ENCODE measurements around the gene TMEM250.
"Not testable (repeated sequence)": the region's sequence is repeated elsewhere in the genome, so short reads cannot be mapped to it uniquely, and the experiment has no call there.

- not testable (repeated sequence) for TF ChIP-seq SP1 (IDR thresholded peaks at IDR 0.05); SUZ12 (IDR thresholded peaks at IDR 0.05); CTBP1 (IDR thresholded peaks at IDR 0.05; ENCODE audit: borderline replicate concordance); FOXK2 (IDR thresholded peaks at IDR 0.05); FOXM1 (IDR thresholded peaks at IDR 0.05; ENCODE audit: borderline replicate concordance); PKNOX1 (IDR thresholded peaks at IDR 0.05); HDGF (IDR thresholded peaks at IDR 0.05; ENCODE audit: borderline replicate concordance); TARDBP (IDR thresholded peaks at IDR 0.05); ELF4 (IDR thresholded peaks at IDR 0.05); ARNT (IDR thresholded peaks at IDR 0.05); LEF1 (IDR thresholded peaks at IDR 0.05; ENCODE audit: borderline replicate concordance); ZNF384 (IDR thresholded peaks at IDR 0.05); BHLHE40 (IDR thresholded peaks at IDR 0.05; ENCODE audit: borderline replicate concordance)
These were observed 17.0 kb downstream of the TMEM250 start for GRCh38 chr9:136101615-136102074.

Measured in HEK293T (cell line).